ENCODE results near the gene OSBPL6. TPM values are rescaled to one million over a fixed set of nuclear protein-coding genes. Genes with fewer than 3 reads are reported as not detected.

Gene OSBPL6
- total RNA-seq, 1 experiment from 2014 or later, result 4.6 TPM

DNA sequence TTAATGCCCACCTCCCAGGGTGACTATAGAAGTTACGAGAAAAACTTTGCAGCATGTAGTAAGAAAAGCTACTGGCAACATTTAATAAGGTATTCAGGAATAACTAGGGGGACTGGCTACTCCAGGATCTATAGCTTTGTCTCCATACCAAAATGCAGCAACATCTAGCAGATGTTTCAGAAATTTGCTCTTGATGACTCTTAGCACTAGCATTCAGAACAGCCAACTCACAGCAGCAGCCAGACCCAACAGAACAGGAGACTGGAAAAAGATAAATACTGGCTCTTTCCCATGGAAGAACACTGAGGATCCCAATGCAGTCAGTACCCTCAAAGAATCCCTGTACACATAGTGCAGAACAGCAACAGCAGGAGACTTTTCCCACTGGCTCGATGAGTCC, 151.6 kb downstream of the OSBPL6 start:
- TF ChIP-seq, protein P1, sequence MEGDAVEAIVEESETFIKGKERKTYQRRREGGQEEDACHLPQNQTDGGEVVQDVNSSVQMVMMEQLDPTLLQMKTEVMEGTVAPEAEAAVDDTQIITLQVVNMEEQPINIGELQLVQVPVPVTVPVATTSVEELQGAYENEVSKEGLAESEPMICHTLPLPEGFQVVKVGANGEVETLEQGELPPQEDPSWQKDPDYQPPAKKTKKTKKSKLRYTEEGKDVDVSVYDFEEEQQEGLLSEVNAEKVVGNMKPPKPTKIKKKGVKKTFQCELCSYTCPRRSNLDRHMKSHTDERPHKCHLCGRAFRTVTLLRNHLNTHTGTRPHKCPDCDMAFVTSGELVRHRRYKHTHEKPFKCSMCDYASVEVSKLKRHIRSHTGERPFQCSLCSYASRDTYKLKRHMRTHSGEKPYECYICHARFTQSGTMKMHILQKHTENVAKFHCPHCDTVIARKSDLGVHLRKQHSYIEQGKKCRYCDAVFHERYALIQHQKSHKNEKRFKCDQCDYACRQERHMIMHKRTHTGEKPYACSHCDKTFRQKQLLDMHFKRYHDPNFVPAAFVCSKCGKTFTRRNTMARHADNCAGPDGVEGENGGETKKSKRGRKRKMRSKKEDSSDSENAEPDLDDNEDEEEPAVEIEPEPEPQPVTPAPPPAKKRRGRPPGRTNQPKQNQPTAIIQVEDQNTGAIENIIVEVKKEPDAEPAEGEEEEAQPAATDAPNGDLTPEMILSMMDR (conservative IDR thresholded peaks at IDR 0.05), result no peak
- no peaks in the 10 kb centered on the region for H3K4me1 Mint-ChIP-seq

More for the DNA sequence above, 151.6 kb downstream of the OSBPL6 start:
- Histone ChIP-seq H3K27ac (ENCODE audit: insufficient read length, low read depth, low read length) (no peak overlapping the region), H2AFZ (ENCODE audit: low read length) (no peak overlapping the region), H3K4me1 (ENCODE audit: insufficient read depth, low read length) (no peaks in the 10 kb centered on the region), H3K14ac (ENCODE audit: insufficient read depth, low read length) (no peak overlapping the region), H3K56ac (ENCODE audit: insufficient read length, low read depth, low read length) (no peak overlapping the region), H3K4ac (ENCODE audit: low read depth, low read length) (no peak overlapping the region), H2BK15ac (ENCODE audit: low read depth, low read length) (no peak overlapping the region), H3K4me2 (ENCODE audit: insufficient read depth, insufficient read length, low read length) (no peak overlapping the region), H4K20me1 (ENCODE audit: control insufficient read depth, insufficient read depth, insufficient read length) (no peaks in the 10 kb centered on the region), H4K8ac (replicated peaks; ENCODE audit: insufficient read length, low read depth, low read length) (no peak overlapping the region), H3K79me2 (ENCODE audit: insufficient read depth, low read length) (no peaks in the 10 kb centered on the region), H3T11ph (ENCODE audit: low read length) (no peak overlapping the region), H3K27me3 (ENCODE audit: insufficient read depth, low read length) (no peaks in the 10 kb centered on the region), H4K91ac (ENCODE audit: insufficient read length, low read depth, low read length) (no peak overlapping the region), H2BK12ac (ENCODE audit: insufficient read length, low read depth, low read length) (no peak overlapping the region), H3K18ac (ENCODE audit: insufficient read length, low read depth, low read length) (no peak overlapping the region), H2AK5ac (ENCODE audit: insufficient read length, low read length) (no peak overlapping the region), H4K5ac (ENCODE audit: insufficient read length, low read depth, low read length) (no peak overlapping the region), H3K23me2 (ENCODE audit: insufficient read length, low read depth, low read length, poor library complexity, severe bottlenecking) (no peaks in the 10 kb centered on the region), H2BK120ac (ENCODE audit: low read depth, low read length, poor library complexity, severe bottlenecking) (no peak overlapping the region), H3K9me3 (ENCODE audit: control insufficient read depth, low read depth, low read length) (no peaks in the 10 kb centered on the region), H3K79me1 (ENCODE audit: insufficient read depth, low read depth, low read length, poor library complexity, severe bottlenecking) (no peaks in the 10 kb centered on the region), H2BK5ac (ENCODE audit: insufficient read length, low read length) (no peak overlapping the region), H3K9ac (ENCODE audit: extremely low read depth, insufficient read length, low read length) (no peak overlapping the region), H3K23ac (ENCODE audit: insufficient read length, low read depth, low read length) (peak overlapping the region; percentile 36), H2BK20ac (ENCODE audit: low read depth, low read length, poor library complexity, severe bottlenecking) (no peak overlapping the region)
- WGBS (ENCODE audit: extremely low coverage, insufficient read length, low lambda C conversion rate), result no CpG with 5 or more reads among the region's 2 CpGs
- Mint-ChIP-seq H3K27ac (no peak overlapping the region), H3K9me3 (no peaks in the 10 kb centered on the region), H3K27me3 (ENCODE audit: low read depth) (no peaks in the 10 kb centered on the region), H3K4me3 (no peak overlapping the region), H3K36me3 (ENCODE audit: insufficient read depth in 1 of 3, low read depth in 3 of 3) (no peaks in the 10 kb centered on the region)
- no peak for DNase-seq

Measured in H9 (cell line).